ENCODE data around the gene TTC9C.

DNA sequence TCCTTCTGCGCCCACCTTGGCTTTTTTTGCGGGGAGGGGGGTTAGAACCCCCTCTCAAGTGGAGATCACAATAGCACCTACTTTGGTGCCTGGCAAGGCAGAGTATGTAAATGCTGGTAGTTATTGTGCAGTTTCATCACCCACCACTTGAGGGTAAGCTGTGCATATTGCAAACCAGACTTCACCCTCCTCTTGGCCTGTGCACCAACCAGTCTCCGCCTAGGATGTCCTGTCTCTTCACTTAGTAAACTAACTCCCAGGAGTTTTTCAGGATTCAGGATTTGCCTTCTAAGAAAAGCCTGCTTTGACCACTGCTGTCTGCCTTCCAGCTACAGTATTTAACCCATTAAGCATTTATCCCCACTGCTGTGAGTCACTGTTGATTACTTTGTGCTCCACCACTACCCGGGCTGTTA, 47.5 kb upstream of the TTC9C start:
- TF ChIP-seq, protein P1, sequence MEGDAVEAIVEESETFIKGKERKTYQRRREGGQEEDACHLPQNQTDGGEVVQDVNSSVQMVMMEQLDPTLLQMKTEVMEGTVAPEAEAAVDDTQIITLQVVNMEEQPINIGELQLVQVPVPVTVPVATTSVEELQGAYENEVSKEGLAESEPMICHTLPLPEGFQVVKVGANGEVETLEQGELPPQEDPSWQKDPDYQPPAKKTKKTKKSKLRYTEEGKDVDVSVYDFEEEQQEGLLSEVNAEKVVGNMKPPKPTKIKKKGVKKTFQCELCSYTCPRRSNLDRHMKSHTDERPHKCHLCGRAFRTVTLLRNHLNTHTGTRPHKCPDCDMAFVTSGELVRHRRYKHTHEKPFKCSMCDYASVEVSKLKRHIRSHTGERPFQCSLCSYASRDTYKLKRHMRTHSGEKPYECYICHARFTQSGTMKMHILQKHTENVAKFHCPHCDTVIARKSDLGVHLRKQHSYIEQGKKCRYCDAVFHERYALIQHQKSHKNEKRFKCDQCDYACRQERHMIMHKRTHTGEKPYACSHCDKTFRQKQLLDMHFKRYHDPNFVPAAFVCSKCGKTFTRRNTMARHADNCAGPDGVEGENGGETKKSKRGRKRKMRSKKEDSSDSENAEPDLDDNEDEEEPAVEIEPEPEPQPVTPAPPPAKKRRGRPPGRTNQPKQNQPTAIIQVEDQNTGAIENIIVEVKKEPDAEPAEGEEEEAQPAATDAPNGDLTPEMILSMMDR (IDR thresholded peaks at IDR 0.05 in 2 of 3, conservative IDR thresholded peaks at IDR 0.05 in 1 of 3; ENCODE audit: borderline replicate concordance in 1 of 3, insufficient read depth in 1 of 3, low read depth in 2 of 3, low read length in 2 of 3): peak in 2 of 3 experiments; percentile 55 to 66; a peak in 4 of 6 replicates
- TF ChIP-seq POLR2A (IDR thresholded peaks at IDR 0.05; ENCODE audit: borderline replicate concordance, extremely low read depth, insufficient read depth, insufficient read length): no peak
- no peak for TF ChIP-seq ZNF274 (IDR thresholded peaks at IDR 0.05; ENCODE audit: low read depth, low read length)
- no peak for TF ChIP-seq MAX (IDR thresholded peaks at IDR 0.05)
- TF ChIP-seq EZH2 (IDR thresholded peaks at IDR 0.05): no peak
- 0 out of 2 replicates have a peak, but pooled peaks have one; percentile 40 for TF ChIP-seq POLR2AphosphoS5 (IDR thresholded peaks at IDR 0.05; ENCODE audit: low read depth, low read length)
- no peak for TF ChIP-seq JUND (IDR thresholded peaks at IDR 0.05)
- no peak for TF ChIP-seq RAD21 (IDR thresholded peaks at IDR 0.05; ENCODE audit: low read depth)
- TF ChIP-seq, protein P2, sequence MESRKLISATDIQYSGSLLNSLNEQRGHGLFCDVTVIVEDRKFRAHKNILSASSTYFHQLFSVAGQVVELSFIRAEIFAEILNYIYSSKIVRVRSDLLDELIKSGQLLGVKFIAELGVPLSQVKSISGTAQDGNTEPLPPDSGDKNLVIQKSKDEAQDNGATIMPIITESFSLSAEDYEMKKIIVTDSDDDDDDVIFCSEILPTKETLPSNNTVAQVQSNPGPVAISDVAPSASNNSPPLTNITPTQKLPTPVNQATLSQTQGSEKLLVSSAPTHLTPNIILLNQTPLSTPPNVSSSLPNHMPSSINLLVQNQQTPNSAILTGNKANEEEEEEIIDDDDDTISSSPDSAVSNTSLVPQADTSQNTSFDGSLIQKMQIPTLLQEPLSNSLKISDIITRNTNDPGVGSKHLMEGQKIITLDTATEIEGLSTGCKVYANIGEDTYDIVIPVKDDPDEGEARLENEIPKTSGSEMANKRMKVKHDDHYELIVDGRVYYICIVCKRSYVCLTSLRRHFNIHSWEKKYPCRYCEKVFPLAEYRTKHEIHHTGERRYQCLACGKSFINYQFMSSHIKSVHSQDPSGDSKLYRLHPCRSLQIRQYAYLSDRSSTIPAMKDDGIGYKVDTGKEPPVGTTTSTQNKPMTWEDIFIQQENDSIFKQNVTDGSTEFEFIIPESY (IDR thresholded peaks at IDR 0.05; ENCODE audit: extremely low read depth, insufficient replicate concordance, low read length): no peak

All from HCT116 (cell line).